Thymus (tissue), 11 donors: Measurements from ENCODE around the gene VASH1. TPM values are rescaled to one million over a fixed set of nuclear protein-coding genes. Genes with fewer than 3 reads are reported as not detected.

Source experiments
- DNase-seq, 9 donors: peaks; one replicate each; pipeline ENCODE4 v3.0.0-alpha.2; 2013; ENCODE audit warnings: low spot score in 9 of 9, low read depth in 6 of 9, missing footprints in 1 of 9
- H3K27ac ChIP-seq, 2 donors: one replicate each; pipeline ENCODE4 v1.5.1; 2013; ENCODE audit warnings: control low read depth in 1 of 2, low read depth in 1 of 2, low read length in 1 of 2, mild to moderate bottlenecking in 1 of 2, moderate library complexity in 1 of 2
- H3K27me3 ChIP-seq, 2 donors: one replicate each; pipeline ENCODE4 v1.5.1; 2013; ENCODE audit warnings: low read length in 1 of 2; ENCODE audit not compliant: control insufficient read depth in 2 of 2, insufficient read depth in 1 of 2
- H3K36me3 ChIP-seq, 2 donors: one replicate each; pipeline ENCODE4 v1.5.1; 2013; ENCODE audit warnings: low read length in 1 of 2, mild to moderate bottlenecking in 1 of 2, moderate library complexity in 1 of 2; ENCODE audit not compliant: control insufficient read depth in 2 of 2, insufficient read depth in 2 of 2
- H3K4me1 ChIP-seq, 2 donors: one replicate each; pipeline ENCODE4 v1.5.1; 2013; ENCODE audit warnings: low read length in 2 of 2; ENCODE audit not compliant: control insufficient read depth in 2 of 2, insufficient read depth in 2 of 2
- H3K4me3 ChIP-seq, 2 donors: one replicate each; pipeline ENCODE4 v1.5.1; 2013; ENCODE audit warnings: low read length in 2 of 2, control low read depth in 1 of 2, mild to moderate bottlenecking in 1 of 2
- H3K9me3 ChIP-seq, 2 donors: one replicate each; pipeline ENCODE4 v1.5.1; 2013; ENCODE audit warnings: low read length in 1 of 2, mild to moderate bottlenecking in 1 of 2; ENCODE audit not compliant: control insufficient read depth in 2 of 2, insufficient read depth in 1 of 2
- WGBS: extraction: QIAGEN DNeasy Blood & Tissue Kit; methylation state at CpG from one replicate; pipeline ENCODE4 v1.1.7; 2013; 5-methylcytosine and 5-hydroxymethylcytosine counted together
- polyA plus RNA-seq: library from polyadenylated mRNA; stranded (reverse); fragments of 200-250 nt; gene quantifications from one replicate; pipeline ENCODE4 v1.2.3, GENCODE V29; 2013
- total RNA-seq: library from RNA; stranded (reverse); fragments of 120-200 nt; gene quantifications from one replicate; pipeline ENCODE4 v1.2.4, GENCODE V29; 2013
- donor health status: healthy.

VASH1 gene
- total and polyA plus RNA-seq, 2 donors: 3.6 to 6.1 TPM

GRCh38 chr14:76786601-76787000 lies 25.3 kb downstream of the VASH1 start:
- H3K4me3 ChIP-seq: no peak overlapping the region
- H3K9me3 ChIP-seq: no peaks in the 10 kb centered on the region
- no peak for DNase-seq
- H3K4me1 ChIP-seq: peaks cover 0 to 23% of the 10 kb centered on the region in 2 donors
- no peak overlapping the region for H3K27ac ChIP-seq
- H3K36me3 ChIP-seq: peaks cover 35 to 39% of the 10 kb centered on the region in 2 donors
- no peaks in the 10 kb centered on the region for H3K27me3 ChIP-seq
- WGBS: 98% methylated on average over 2 of the region's 2 CpGs

GRCh38 chr14:76792422-76792821 lies 31.2 kb downstream of the VASH1 start:
- H3K36me3 ChIP-seq: peaks cover 31 to 33% of the 10 kb centered on the region in 2 donors
- no peaks in the 10 kb centered on the region for H3K27me3 ChIP-seq
- WGBS: 100% methylated on average over 2 of the region's 2 CpGs
- no peaks in the 10 kb centered on the region for H3K4me1 ChIP-seq
- no peak for DNase-seq
- H3K4me3 ChIP-seq: no peak overlapping the region
- no peaks in the 10 kb centered on the region for H3K9me3 ChIP-seq
- no peak overlapping the region for H3K27ac ChIP-seq

- Histone ChIP-seq H3K36me3 (peaks cover 22 to 26% of the 10 kb centered on the region in 2 donors), H3K4me3 (no peak overlapping the region), H3K4me1 (no peaks in the 10 kb centered on the region), H3K27ac (no peak overlapping the region), H3K9me3 (no peaks in the 10 kb centered on the region), H3K27me3 (no peaks in the 10 kb centered on the region)
- WGBS: 99% methylated on average over 4 of the region's 4 CpGs
- DNase-seq: no peak
These were observed 32.1 kb downstream of the VASH1 start for GRCh38 chr14:76793324-76793723.

- Histone ChIP-seq H3K27ac (no peak overlapping the region), H3K27me3 (no peaks in the 10 kb centered on the region), H3K9me3 (no peaks in the 10 kb centered on the region), H3K4me1 (no peaks in the 10 kb centered on the region), H3K36me3 (peaks cover 18 to 21% of the 10 kb centered on the region in 2 donors), H3K4me3 (no peak overlapping the region)
- DNase-seq: no peak
- 88% methylated on average over 5 of the region's 5 CpGs for WGBS
These were observed 32.7 kb downstream of the VASH1 start for GRCh38 chr14:76793956-76794355.

- no peaks in the 10 kb centered on the region for H3K27me3 ChIP-seq
- no peak for DNase-seq
- no peak overlapping the region for H3K4me3 ChIP-seq
- peaks cover 19 to 24% of the 10 kb centered on the region in 2 donors for H3K36me3 ChIP-seq
- H3K4me1 ChIP-seq: peaks cover 0 to under 1% of the 10 kb centered on the region in 2 donors
- WGBS: 98% methylated on average over 12 of the region's 12 CpGs
- H3K27ac ChIP-seq: no peak overlapping the region
- H3K9me3 ChIP-seq: no peaks in the 10 kb centered on the region
These were observed 45.2 kb downstream of the VASH1 start for GRCh38 chr14:76806446-76806845.

GRCh38 chr14:76808011-76808410 lies 46.7 kb downstream of the VASH1 start:
- DNase-seq: no peak
- no peak overlapping the region for H3K27ac ChIP-seq
- peaks cover 0 to 3% of the 10 kb centered on the region in 2 donors for H3K27me3 ChIP-seq
- H3K4me3 ChIP-seq: no peak overlapping the region
- 100% methylated on average over 1 of the region's 1 CpG for WGBS
- no peaks in the 10 kb centered on the region for H3K9me3 ChIP-seq
- peaks cover 1 to 11% of the 10 kb centered on the region in 2 donors for H3K4me1 ChIP-seq
- peaks cover 15 to 19% of the 10 kb centered on the region in 2 donors for H3K36me3 ChIP-seq

GRCh38 chr14:76808990-76809389 lies 47.7 kb downstream of the VASH1 start:
- H3K36me3 ChIP-seq: peaks cover 15% of the 10 kb centered on the region in 2 donors
- H3K9me3 ChIP-seq: no peaks in the 10 kb centered on the region
- H3K27me3 ChIP-seq: peaks cover 0 to 3% of the 10 kb centered on the region in 2 donors
- H3K27ac ChIP-seq: no peak overlapping the region
- 99% methylated on average over 4 of the region's 4 CpGs for WGBS
- DNase-seq: no peak
- peaks cover 5 to 14% of the 10 kb centered on the region in 2 donors for H3K4me1 ChIP-seq
- H3K4me3 ChIP-seq: no peak overlapping the region

- no peak for DNase-seq
- H3K36me3 ChIP-seq: peaks cover 5 to 15% of the 10 kb centered on the region in 2 donors
- 66% methylated on average over 3 of the region's 3 CpGs for WGBS
- H3K9me3 ChIP-seq: no peaks in the 10 kb centered on the region
- H3K4me1 ChIP-seq: peaks cover 5 to 14% of the 10 kb centered on the region in 2 donors
- H3K27ac ChIP-seq: no peak overlapping the region
- H3K4me3 ChIP-seq: no peak overlapping the region
- H3K27me3 ChIP-seq: peaks cover 0 to 3% of the 10 kb centered on the region in 2 donors
These were observed 49.3 kb downstream of the VASH1 start for GRCh38 chr14:76810525-76810924.

GRCh38 chr14:76810953-76811400 lies 49.7 kb downstream of the VASH1 start:
- H3K27me3 ChIP-seq: peaks cover 0 to 3% of the 10 kb centered on the region in 2 donors
- peaks cover 5 to 15% of the 10 kb centered on the region in 2 donors for H3K36me3 ChIP-seq
- H3K27ac ChIP-seq: peak overlapping the region in 1 of 2 donors; percentile 40
- WGBS: 8% methylated on average over 9 of the region's 9 CpGs
- peaks cover 5 to 14% of the 10 kb centered on the region in 2 donors for H3K4me1 ChIP-seq
- H3K4me3 ChIP-seq: peak overlapping the region; percentile 3 to 75
- H3K9me3 ChIP-seq: no peaks in the 10 kb centered on the region
- peak in 4 of 9 donors; percentile 13 to 56 (median 30) for DNase-seq
